ENCODE measurements around the gene CLBA1. TPM values are rescaled to one million over a fixed set of nuclear protein-coding genes. Genes with fewer than 3 reads are reported as not detected.

Gene CLBA1
- total and polyA plus RNA-seq, 8 donors = 7.1 to 17.2 (median 13.3) TPM

DNA sequence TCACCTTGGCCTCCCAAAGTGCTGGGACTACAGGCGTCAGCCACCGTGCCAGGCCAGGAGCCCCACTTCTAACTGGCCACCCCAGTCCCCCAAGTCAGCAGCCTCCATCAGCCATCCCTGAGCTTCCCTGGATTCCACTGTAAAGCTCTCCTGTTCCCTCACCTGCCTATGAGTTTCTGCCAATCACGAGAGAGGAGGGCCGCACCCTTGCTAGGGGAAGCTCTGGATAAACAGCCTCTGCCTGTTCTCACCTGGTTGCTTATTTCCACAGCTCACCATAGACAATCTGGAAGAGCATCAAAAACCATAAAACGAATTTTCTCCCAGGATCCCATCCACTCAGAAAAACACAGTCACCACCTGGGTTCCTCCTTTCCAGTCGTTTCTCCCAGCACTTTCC lies 30.3 kb downstream of the CLBA1 start:
- intact Hi-C loops (cut with DNase I) = no loop called here
- ATAC-seq = no peak

DNA sequence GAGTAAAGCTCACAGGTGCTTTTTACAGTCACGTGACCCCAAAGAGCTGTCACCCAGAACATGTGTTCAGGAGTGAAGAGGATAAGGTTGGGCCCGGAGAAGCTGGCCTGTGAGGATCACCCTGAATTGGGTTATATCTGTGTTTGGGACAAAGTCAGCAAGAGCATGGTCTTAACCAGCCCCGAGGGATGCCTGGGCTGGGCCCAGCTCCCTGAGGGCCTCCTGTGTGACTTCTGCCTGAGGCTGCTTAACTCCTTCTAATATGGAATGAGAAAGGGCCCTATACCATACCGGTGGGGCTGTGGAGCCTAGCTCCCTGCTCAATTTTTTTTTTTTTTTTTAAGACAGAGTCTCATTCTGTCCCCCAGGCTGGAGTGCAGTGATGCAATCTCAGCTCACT lies 32.8 kb downstream of the CLBA1 start:
- Histone ChIP-seq H3K27ac (no peak overlapping the region), H3K4me1 (peaks cover 13 to 46% of the 10 kb centered on the region in 2 donors), H3K9me3 (no peaks in the 10 kb centered on the region), H3K4me3 (no peak overlapping the region), H3K27me3 (no peaks in the 10 kb centered on the region), H3K36me3 (no peaks in the 10 kb centered on the region)
- ATAC-seq = no peak
- intact Hi-C loops (cut with DNase I) = no loop called here
- no peak for DNase-seq
- TF ChIP-seq, protein P1, sequence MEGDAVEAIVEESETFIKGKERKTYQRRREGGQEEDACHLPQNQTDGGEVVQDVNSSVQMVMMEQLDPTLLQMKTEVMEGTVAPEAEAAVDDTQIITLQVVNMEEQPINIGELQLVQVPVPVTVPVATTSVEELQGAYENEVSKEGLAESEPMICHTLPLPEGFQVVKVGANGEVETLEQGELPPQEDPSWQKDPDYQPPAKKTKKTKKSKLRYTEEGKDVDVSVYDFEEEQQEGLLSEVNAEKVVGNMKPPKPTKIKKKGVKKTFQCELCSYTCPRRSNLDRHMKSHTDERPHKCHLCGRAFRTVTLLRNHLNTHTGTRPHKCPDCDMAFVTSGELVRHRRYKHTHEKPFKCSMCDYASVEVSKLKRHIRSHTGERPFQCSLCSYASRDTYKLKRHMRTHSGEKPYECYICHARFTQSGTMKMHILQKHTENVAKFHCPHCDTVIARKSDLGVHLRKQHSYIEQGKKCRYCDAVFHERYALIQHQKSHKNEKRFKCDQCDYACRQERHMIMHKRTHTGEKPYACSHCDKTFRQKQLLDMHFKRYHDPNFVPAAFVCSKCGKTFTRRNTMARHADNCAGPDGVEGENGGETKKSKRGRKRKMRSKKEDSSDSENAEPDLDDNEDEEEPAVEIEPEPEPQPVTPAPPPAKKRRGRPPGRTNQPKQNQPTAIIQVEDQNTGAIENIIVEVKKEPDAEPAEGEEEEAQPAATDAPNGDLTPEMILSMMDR (IDR thresholded peaks at IDR 0.05) = no peak

More for the DNA sequence above, 30.3 kb downstream of the CLBA1 start:
- H3K4me1 ChIP-seq = peaks cover 11 to 34% of the 10 kb centered on the region in 2 donors
- H3K27me3 ChIP-seq = no peaks in the 10 kb centered on the region
- H3K9me3 ChIP-seq = no peaks in the 10 kb centered on the region
- H3K36me3 ChIP-seq = peaks cover 0 to 10% of the 10 kb centered on the region in 2 donors
- no peak overlapping the region for H3K4me3 ChIP-seq
- no peak for DNase-seq
- TF ChIP-seq, protein P1 (IDR thresholded peaks at IDR 0.05) = no peak
- H3K27ac ChIP-seq = no peak overlapping the region

DNA sequence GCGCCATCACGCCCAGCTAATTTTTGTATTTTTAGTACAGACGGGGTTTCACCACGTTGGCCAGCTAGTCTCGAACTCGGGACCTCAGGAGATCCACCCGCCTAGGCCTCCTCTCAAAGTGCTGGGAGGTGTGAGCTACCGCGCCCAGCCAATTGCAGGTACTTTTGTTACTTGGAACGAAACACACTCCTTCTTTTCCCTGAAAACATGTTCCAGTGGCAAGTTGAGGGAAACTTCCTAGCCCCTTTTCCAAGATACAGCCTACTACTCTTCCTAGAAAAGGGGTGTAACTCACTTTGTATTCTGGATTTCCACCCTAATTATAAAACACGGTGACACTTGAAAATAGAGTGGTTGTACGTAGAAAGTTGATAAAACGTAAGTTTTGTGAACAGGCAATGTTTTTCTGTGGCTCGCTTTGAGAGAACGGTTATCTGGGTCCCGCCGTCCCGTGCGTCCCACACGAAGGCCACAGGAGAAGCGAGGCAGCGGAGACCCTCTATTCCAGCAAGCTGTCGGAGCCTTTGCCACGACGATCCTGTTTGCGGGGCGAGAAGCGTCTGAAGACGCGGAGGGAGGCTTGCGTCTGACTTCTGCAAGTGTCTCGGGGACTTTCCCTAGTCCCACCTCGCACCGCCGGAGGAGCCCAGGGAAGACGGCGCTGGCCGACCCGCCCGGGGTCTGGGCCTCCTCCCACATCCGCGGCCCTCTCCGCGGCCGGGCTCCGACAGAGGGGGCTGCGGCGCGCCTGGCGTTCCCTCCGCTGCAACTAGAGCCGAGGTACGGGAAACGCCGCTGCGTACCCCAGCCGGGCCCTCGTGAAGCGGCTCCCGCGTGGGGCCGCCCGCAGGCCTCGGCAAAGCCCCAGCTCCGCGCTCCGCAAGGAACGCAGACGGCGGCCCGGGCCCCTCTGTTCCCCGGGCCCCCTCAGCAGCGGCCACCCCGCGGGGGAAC lies 34.5 kb downstream of the CLBA1 start:
- TF ChIP-seq, protein P1 (IDR thresholded peaks at IDR 0.05) = no peak
- H3K4me1 ChIP-seq = peaks cover 13 to 44% of the 10 kb centered on the region in 2 donors
- H3K4me3 ChIP-seq = peak overlapping the region; percentile 80 to 92
- H3K36me3 ChIP-seq = no peaks in the 10 kb centered on the region
- DNase-seq (peak; percentile 39 to 88 (median 53)), ATAC-seq (peak; percentile 17)
- no peaks in the 10 kb centered on the region for H3K9me3 ChIP-seq
- intact Hi-C loops (cut with DNase I) = no loop called here
- H3K27ac ChIP-seq = peak overlapping the region; percentile 84 to 85
- H3K27me3 ChIP-seq = no peaks in the 10 kb centered on the region

DNA sequence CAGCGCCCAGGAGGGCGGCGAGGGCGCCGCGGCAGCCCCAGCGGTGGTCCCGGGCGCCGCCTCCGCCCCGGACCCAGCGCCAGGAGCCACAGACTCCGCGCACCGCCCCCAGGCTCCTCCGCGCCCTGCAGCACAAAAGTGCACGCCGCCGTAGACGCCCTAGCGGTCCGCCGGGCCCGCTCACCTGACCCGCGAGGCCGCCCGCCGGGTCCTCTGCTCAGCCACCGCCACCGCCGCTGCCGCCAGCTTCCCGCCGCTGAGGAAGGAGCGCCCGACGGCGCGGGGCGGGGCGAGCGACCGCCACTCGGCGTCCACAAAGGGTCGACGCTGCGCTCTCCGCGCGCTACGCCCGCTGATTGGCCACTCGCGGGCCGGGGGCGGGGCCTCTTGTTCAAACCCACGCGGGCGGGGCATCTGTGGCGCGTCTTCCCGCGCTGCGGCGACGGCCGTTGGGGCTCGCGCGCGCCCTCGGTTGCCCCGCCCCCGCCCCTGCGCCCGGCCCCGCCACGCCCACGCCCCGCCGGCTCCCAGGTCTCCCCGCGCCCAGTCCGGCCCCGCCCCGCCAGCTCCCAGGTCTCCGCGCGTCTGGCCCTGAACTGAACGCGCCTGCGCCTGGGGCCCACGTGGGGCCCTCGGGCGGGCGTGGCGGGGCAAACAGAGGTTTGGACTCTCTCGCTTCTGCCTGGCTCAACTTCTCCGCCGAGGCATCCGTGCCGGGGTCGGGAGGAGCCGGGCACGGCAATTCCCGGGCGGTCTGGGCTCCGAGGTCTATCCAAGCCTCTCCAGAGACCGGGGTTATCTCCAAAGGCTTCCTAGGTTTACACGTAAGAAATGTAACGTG lies 35.4 kb downstream of the CLBA1 start, which contains the start of gene CDCA4:
TSS of gene CDCA4 (minus strand) at position 269 of the 841 bp plus-strand sequence. CDS start 9,154 bp downstream, outside the sequence.
- peak within 1 kb of the TSS; percentile 84 to 85 for H3K27ac ChIP-seq
- peak within 1 kb of the TSS; percentile 80 to 92 for H3K4me3 ChIP-seq
- ATAC-seq (peak; percentile 96), DNase-seq (peak; percentile 95 to 99 (median 97))
- TF ChIP-seq, protein P1 (IDR thresholded peaks at IDR 0.05) = no peak
- H3K9me3 ChIP-seq = no peaks in the 10 kb centered on the region
- intact Hi-C loops (cut with DNase I) = no loop called here
- H3K27me3 ChIP-seq = no peaks in the 10 kb centered on the region
- peaks cover 13 to 50% of the 10 kb centered on the region in 2 donors for H3K4me1 ChIP-seq
- no peaks in the 10 kb centered on the region for H3K36me3 ChIP-seq

Data from left lung (tissue), 10 donors.